Measurements from ENCODE around the gene ZNF385A.

DNA sequence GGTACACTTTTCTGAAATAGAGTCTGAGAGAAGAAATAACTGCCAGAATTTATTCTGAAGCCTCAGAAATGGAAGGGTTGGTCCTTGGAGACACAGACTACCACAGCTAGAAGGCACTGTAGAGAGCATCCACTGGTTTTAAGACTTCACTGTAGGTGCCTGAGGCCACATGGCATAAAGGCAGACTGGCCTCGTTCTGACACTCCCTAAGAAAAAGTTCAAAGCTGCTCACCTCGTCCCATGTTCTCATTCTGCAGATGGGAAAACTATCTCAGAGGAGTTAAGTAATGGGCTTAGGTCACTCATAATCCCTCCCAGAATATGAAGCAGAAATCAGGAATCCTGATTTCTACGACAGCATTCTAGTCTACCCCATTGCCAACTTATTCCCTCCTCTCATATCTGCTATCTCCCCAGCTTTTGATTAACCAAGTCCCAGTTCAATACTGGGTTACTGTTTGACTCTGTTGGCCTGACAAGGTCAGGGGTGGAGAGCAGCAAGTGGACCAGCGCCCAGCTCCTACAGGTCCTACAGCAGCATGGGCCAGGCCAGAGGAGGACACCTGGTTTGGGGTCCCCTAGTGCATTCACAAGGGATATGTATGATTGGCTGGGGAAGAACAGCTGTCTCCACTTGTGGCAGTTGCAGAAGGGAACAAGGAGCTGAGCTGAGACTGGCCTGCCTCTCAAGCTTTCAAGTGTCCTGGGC is 30.8 kb upstream of the ZNF385A start:
- TF ChIP-seq SRSF7 (optimal IDR thresholded peaks at IDR 0.05; ENCODE audit: low read depth, low read length) (no peak), NUFIP1 (IDR thresholded peaks at IDR 0.05; ENCODE audit: partially characterized antibody) (no peak), ZNF140 (CRISPR knock-in tag; IDR thresholded peaks at IDR 0.05) (no peak), U2AF1 (optimal IDR thresholded peaks at IDR 0.05; ENCODE audit: low read depth, low read length) (no peak)
